ENCODE data around the gene ODF4. TPM values are rescaled to one million over a fixed set of nuclear protein-coding genes. Genes with fewer than 3 reads are reported as not detected.

ODF4 gene
- total RNA-seq, 1 donor from 2014 or later, result not detected

DNA sequence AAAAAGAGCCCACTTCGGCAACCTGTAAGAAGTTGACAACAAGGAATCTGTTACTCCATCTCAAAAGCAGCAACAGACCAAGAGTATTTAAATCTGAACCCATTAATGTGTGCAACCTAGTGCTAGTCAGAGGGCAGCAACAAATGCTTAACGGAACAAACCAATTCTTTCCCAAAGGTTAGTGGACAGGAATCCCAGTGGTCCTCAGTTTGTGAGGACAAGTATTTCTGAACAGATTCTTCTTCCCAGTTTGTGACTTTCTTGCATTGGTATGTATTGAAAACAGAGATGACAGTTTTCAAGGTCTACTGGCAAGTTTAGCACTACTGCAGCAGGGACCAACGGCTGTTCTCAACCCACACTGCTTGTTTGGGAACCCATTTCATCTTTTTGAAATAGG lies 40.4 kb downstream of the ODF4 start:
- H3K9me3 ChIP-seq, result no peaks in the 10 kb centered on the region
- H3K27me3 ChIP-seq, result no peaks in the 10 kb centered on the region
- intact Hi-C loops (cut with DNase I), result loop anchor here (10.0 kb wide), 3 partner anchors 155 to 515 kb away; no protein-coding TSS in a partner anchor
- H3K36me3 ChIP-seq, result peaks cover 35 to 48% of the 10 kb centered on the region in 2 donors
- no peak overlapping the region for H3K4me3 ChIP-seq
- no peak overlapping the region for H3K27ac ChIP-seq
- TF ChIP-seq, protein P1, sequence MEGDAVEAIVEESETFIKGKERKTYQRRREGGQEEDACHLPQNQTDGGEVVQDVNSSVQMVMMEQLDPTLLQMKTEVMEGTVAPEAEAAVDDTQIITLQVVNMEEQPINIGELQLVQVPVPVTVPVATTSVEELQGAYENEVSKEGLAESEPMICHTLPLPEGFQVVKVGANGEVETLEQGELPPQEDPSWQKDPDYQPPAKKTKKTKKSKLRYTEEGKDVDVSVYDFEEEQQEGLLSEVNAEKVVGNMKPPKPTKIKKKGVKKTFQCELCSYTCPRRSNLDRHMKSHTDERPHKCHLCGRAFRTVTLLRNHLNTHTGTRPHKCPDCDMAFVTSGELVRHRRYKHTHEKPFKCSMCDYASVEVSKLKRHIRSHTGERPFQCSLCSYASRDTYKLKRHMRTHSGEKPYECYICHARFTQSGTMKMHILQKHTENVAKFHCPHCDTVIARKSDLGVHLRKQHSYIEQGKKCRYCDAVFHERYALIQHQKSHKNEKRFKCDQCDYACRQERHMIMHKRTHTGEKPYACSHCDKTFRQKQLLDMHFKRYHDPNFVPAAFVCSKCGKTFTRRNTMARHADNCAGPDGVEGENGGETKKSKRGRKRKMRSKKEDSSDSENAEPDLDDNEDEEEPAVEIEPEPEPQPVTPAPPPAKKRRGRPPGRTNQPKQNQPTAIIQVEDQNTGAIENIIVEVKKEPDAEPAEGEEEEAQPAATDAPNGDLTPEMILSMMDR (IDR thresholded peaks at IDR 0.05), result no peak
- DNase-seq (ENCODE audit: low spot score in 2 of 2), result no peak
- H3K4me1 ChIP-seq, result peaks cover 20 to 28% of the 10 kb centered on the region in 2 donors

DNA sequence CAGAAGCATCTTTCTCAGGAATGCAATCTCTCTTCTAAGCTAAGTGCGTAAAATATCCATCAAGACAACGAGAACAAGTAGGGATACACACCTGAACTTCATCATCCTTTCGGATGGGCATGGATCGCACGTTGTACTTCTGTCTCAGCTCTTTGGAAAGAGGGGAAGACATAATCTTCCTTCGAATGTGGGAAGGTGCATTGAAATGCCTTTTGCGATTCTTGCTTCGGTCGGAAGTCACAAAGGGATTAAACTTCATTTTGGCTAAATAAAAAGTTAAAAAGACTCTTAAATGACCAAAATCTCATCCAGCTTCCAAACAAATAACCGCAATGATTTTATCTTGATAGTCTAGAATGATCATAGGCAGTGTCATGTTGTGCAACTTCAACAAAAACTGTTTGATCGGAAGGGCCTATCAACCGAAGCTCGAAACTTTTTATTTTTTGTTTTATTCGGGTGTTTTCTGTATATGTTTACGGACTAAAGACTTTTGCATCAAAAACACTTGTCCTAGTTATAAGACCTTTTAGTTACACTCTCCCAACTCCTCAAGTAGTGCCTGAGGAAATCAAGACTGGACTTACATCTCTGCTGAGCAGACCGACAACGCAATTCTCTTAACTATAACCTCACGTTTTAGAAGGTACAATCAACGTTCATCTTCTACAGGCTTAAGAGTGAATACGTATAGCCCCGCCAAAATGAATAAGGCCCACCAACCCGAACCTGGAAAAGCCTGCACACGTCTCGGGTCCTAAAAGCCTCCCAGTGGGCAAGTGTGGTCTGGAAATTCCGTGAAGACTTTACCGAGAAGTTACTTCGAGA lies 42.6 kb downstream of the ODF4 start:
- H3K27me3 ChIP-seq, result no peaks in the 10 kb centered on the region
- H3K4me1 ChIP-seq, result peaks cover 11 to 19% of the 10 kb centered on the region in 2 donors
- H3K36me3 ChIP-seq, result peaks cover 35 to 44% of the 10 kb centered on the region in 2 donors
- TF ChIP-seq, protein P1 (IDR thresholded peaks at IDR 0.05), result no peak
- no peaks in the 10 kb centered on the region for H3K9me3 ChIP-seq
- DNase-seq (ENCODE audit: low spot score in 2 of 2), result no peak
- peak overlapping the region; percentile 93 to 95 for H3K4me3 ChIP-seq
- H3K27ac ChIP-seq, result peak overlapping the region; percentile 76 to 81
- intact Hi-C loops (cut with DNase I), result loop anchor here (2.0 to 10.0 kb wide), 4 partner anchors 49 to 513 kb away; no protein-coding TSS in a partner anchor

DNA sequence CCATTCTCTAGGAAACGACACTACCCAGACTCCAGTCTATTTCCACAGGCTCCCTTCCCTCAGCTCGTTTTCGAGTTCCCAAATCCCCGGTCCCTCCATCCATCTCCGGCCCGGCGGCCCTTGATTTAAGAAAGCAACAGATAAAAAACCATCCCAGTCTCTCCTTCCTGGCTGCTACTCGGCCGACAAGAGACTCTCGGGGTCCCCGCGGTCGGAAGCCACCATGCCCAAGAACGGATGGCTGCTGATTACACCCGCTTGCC lies 43.2 kb downstream of the ODF4 start:
- Histone ChIP-seq H3K36me3 (peaks cover 32 to 38% of the 10 kb centered on the region in 2 donors), H3K9me3 (no peaks in the 10 kb centered on the region), H3K4me1 (peaks cover 11 to 19% of the 10 kb centered on the region in 2 donors), H3K27ac (peak overlapping the region; percentile 76 to 81), H3K4me3 (peak overlapping the region; percentile 93 to 95), H3K27me3 (no peaks in the 10 kb centered on the region)
- no peak for DNase-seq (ENCODE audit: low spot score in 2 of 2)
- intact Hi-C loops (cut with DNase I), result loop anchor here (2.0 to 10.0 kb wide), 4 partner anchors 48 to 512 kb away; no protein-coding TSS in a partner anchor
- TF ChIP-seq, protein P1 (IDR thresholded peaks at IDR 0.05), result no peak

DNA sequence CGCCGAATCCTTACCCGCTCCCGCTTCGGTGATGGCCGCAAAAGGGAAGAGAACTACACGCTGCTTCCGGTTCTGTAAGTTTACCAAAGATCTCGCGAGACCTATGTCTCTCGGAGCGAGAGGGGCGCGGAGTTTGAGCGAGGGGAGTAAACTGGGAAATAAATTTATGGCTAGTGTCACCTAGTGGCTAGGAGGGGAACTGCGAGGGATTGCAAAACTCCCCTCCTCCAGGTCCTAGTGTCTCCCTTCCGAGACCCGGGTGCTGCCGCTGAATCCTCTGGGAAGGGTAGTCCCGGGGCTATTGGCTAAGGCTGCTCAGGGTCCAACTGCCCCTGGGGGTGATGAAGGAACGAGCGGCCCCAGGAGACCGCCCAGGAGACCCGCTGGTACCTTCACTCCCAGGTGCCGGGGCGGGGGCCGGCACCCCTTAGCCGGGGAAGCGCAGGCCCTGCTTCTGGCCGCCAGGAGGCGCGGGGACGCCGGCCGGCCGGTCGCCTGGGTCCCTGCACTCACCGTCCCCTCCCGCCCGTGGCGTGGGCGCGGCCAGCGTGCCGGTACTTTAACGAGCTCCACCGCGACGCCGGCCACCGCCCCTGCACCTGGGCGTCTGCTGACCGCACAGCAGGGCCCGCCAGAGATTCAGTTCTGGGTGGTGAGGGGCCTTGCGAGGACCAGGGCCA lies 43.6 kb downstream of the ODF4 start, which contains the start of gene RPL26:
Gene RPL26, minus strand, starts transcription at position 51 of the 680 bp plus-strand sequence. CDS start 883 bp downstream, outside the sequence.
- Histone ChIP-seq H3K4me3 (peak within 1 kb of the TSS; percentile 93 to 95), H3K27me3 (no peaks in the 10 kb centered on the region), H3K9me3 (no peaks in the 10 kb centered on the region), H3K27ac (peak within 1 kb of the TSS; percentile 76 to 81), H3K4me1 (peaks cover 11 to 19% of the 10 kb centered on the region in 2 donors), H3K36me3 (peaks cover 29 to 34% of the 10 kb centered on the region in 2 donors)
- intact Hi-C loops (cut with DNase I), result loop anchor here (2.0 to 10.0 kb wide), 4 partner anchors 48 to 512 kb away; no protein-coding TSS in a partner anchor
- DNase-seq (ENCODE audit: low spot score in 2 of 2), result peak; percentile 94 to 99
- TF ChIP-seq, protein P1 (IDR thresholded peaks at IDR 0.05), result peak; percentile 96 to 99 (median 97)

DNA sequence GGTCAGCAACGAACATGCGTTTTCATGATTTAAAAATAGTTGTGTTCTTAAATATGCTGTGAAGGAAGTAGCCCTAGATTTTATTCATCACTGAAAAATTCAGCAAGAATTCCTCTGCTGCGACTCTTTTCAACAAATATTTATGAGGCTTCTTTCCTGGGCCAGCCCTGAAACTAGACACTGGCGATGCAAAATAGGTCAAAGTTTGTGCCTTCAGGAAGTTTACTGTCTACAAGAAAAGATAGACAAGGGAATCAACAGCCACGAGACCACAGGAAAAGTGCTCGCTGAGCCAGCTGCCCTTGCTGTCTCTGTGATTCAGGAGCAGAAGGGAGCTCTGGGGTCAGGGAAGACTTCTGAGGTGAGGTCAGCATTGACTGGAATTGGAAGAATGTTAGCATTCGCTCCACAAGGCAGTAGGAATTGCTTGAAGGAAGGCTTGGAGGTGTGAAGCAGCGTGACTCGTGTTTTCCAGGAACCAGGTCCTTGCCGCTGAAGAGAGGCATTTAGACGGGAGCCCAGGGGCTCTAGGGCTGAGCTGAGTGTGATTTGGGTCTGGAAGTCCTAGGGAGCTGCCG lies 45.2 kb downstream of the ODF4 start:
- intact Hi-C loops (cut with DNase I), result loop anchor here (10.0 kb wide), 3 partner anchors 160 to 510 kb away; no protein-coding TSS in a partner anchor
- Histone ChIP-seq H3K27me3 (no peaks in the 10 kb centered on the region), H3K27ac (no peak overlapping the region), H3K4me3 (no peak overlapping the region), H3K4me1 (peaks cover 11 to 19% of the 10 kb centered on the region in 2 donors), H3K36me3 (peaks cover 17% of the 10 kb centered on the region in 2 donors), H3K9me3 (no peaks in the 10 kb centered on the region)
- DNase-seq (ENCODE audit: low spot score in 2 of 2), result no peak
- TF ChIP-seq, protein P1 (IDR thresholded peaks at IDR 0.05), result no peak
